Activated CD8-positive, alpha-beta memory T cell treated with anti-CD3 and anti-CD28 coated beads for 1 hour (primary cell): Measurements from ENCODE around the gene CYP2D6.
"Not testable (repeated sequence)": the region's sequence is repeated elsewhere in the genome, so short reads cannot be mapped to it uniquely, and the experiment has no call there.

Experiments used
- DNase-seq, 2 donors: peaks; one replicate each; pipeline ENCODE4 v3.0.0-alpha.2; 2020; ENCODE audit warnings: low read depth in 1 of 2; ENCODE audit errors: extremely low read depth in 1 of 2

The CYP2D6 gene

DNA sequence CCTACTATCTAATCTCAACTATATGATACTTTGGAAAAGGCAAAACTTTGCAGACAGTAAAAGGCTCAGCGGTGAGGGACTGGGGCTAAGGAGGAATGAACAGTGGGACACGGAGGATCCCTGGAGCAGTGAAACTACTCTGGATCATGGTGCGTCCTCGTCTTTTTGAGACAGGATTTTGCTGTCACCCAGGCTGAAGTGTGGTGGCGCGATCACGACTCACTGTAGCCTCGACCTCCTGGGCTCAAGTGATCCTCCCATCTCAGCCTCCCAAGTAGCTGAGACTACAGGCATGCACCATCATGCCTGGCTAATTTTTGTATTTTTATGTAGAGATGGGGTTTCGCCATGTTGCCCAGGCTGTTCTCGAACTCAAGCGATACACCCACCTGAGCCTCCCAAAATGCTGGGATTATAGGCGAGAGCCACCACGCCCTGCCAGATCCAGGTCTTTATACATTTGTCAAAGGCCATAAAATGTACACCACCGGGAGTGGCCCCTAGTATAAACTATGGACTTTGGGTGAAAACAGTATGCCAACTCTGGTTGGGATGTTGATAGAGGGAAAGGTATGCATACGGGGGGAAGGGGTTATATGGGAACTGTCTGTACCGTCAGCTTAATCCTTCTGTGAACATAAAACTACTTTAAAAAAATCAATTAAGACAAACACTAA, 28.0 kb upstream of the CYP2D6 start:
- DNase-seq, result no peak

DNA sequence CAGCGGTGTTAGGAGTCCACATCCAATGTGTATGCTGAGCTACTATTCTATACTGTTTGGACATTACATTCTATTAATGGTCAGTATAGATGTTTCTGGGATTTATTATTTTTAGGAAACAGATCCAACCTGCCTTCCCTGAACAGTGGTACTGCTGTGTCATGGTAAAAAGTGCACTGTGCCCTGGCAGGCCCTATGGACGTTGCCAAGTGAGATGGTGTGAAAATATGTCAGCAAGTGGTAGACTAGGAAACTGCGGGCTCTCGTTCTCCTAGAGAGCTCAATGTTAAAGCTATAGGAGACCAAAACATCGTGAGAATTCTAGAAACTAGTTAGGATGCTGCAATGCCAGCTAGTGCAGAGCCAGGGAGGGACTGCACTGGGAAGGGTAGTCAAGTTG, 26.0 kb upstream of the CYP2D6 start:
- DNase-seq, result no peak

GRCh38 chr22:42156121-42156520, 25.5 kb upstream of the CYP2D6 start:
- no peak for DNase-seq

GRCh38 chr22:42155053-42155543, 24.5 kb upstream of the CYP2D6 start:
- no peak for DNase-seq

- DNase-seq, result no peak
Observed at GRCh38 chr22:42154293-42155052, 23.9 kb upstream of the CYP2D6 start.

DNA sequence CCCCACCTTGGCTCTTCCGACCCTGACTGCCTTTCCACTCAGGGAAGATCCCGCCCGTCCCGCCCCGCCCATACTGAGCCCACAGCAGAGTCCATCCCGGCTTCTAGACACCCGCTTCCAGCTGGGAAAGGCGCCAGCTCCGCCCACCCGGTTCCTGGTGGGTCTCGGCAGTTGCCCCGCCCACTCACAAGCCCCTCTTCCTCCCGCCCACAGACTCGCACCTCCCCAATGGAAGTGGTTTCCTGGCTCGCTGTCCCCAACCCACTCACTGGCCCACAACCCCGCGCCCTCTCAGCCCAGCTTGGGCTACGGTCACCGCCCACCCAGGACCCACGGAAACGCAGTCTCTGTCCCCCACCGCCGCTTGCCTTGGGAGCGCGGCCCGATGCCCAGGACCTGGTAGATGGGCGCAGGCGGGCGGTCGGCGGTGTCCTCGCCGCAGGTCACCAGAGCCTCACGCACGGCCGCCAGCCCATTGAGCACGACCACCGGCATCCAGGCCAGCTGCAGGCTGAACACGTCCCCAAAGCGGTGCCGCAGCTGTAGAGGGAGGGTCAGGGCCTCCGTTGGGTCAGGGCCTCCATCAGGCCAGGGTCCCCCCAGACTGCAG, 22.2 kb upstream of the CYP2D6 start:
- no peak for DNase-seq

GRCh38 chr22:42151924-42152635, 21.5 kb upstream of the CYP2D6 start:
- DNase-seq, result no peak

- no peak for DNase-seq
Observed at GRCh38 chr22:42150727-42151590, 20.3 kb upstream of the CYP2D6 start.

- DNase-seq, result not testable (repeated sequence)
Observed at GRCh38 chr22:42149798-42150197, 19.2 kb upstream of the CYP2D6 start.

GRCh38 chr22:42145175-42145574, 14.6 kb upstream of the CYP2D6 start:
- DNase-seq, result no peak

GRCh38 chr22:42143859-42144822, 13.5 kb upstream of the CYP2D6 start:
- not testable (repeated sequence) for DNase-seq

DNA sequence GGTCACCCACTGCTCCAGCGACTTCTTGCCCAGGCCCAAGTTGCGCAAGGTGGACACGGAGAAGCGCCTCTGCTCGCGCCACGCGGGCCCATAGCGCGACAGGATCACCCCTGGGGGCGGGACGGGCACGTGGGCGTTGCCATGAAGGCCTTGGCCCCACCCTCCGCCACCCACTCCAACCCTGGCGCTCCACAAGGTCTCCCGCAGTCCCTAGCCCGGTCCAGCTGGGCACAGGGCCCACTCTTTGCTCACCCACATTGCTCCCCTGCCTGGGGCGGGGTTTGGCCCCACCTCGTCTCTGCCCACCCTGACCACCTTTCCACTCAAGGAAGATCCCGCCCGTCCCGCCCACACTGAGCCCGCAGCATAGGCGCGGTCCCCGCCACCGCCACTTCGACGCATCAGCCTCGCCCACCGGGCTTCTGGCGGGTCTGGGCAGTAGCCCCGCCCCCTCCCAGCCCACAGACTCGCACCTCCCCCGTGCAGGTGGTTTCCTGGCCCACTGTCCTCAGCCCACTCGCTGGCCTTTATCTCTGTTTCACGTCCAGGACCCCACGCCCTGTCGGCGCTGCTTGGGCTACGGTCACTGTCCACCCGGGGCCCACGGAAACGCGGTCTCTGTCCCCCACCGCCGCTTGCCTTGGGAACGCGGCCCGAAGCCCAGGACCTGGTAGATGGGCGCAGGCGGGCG, 12.3 kb upstream of the CYP2D6 start:
- no peak for DNase-seq

GRCh38 chr22:42141307-42142057, 10.9 kb upstream of the CYP2D6 start:
- not testable (repeated sequence) for DNase-seq

- DNase-seq, result not testable (repeated sequence)
Observed at GRCh38 chr22:42140153-42140552, 9.5 kb upstream of the CYP2D6 start.

DNA sequence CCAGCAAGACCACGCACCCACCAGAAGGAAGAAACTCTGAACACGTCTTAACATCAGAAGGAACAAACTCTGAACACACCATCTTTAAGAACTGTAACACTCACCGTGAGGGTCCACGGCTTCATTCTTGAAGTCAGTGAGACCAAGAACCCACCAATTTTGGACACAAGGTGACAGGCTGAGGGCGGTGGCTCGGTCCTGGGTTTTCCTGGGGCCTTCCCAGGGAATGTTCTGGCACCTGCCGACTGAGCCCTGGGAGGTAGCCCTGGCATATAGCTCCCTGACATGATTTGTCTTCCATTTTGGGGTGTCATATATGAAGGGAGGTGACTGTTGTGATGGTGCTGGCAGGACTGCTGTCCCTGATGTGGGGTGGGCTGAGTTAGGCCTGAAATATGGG, 8.9 kb upstream of the CYP2D6 start:
- not testable (repeated sequence) for DNase-seq

DNA sequence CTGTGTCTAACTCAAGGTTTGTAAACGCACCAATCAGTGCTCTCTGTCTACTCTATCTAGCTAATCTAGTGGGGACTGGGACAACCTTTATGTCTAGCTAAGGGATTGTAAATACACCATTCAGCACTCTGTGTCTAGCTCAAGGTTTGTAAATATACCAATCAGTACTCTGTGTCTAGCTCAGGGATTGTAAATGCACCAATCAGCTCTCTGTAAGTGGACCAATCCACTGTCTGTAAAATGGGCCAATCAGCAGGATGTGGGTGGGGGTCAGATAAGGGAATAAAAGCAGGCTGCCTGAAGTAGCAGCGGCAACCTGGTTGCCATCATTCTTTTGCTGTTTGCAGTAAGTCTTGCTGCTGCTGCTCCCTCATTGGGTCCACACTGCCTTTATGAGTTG, 8.4 kb upstream of the CYP2D6 start:
- DNase-seq, result no peak

GRCh38 chr22:42138122-42138770, 7.6 kb upstream of the CYP2D6 start:
- no peak for DNase-seq
